CD8-positive, alpha-beta memory T cell (primary cell): ENCODE results near the gene KLHL17. TPM values are rescaled to one million over a fixed set of nuclear protein-coding genes. Genes with fewer than 3 reads are reported as not detected.

Experiments used
- CTCF ChIA-PET: fragments of 350-600 bp; sonication (Branson Sonifier 250); formaldehyde crosslinking; loops from one replicate; lab custom pipeline; 2021; ENCODE audit warnings: antibody characterized with exemption; lab: Charles Lee
- POLR2A ChIA-PET: fragments of 350-600 bp; sonication (Branson Sonifier 250); formaldehyde crosslinking; loops from one replicate; lab custom pipeline; 2021; ENCODE audit warnings: antibody characterized with exemption; lab: Charles Lee
- DNase-seq, 5 donors: peaks; one replicate each; pipeline versions ENCODE4 v3.0.0 to v3.0.0-alpha.2; 2020 to 2022; ENCODE audit warnings: mixed read lengths in 1 of 5
- H3K27ac ChIP-seq: one replicate; pipeline ENCODE4 v1.7.0; 2013; ENCODE audit warnings: low read depth, mild to moderate bottlenecking, low read length, moderate library complexity
- H3K27me3 ChIP-seq: 2 replicates; pipeline ENCODE4 v1.7.0; 2013; ENCODE audit warnings: low read length, mild to moderate bottlenecking; ENCODE audit not compliant: insufficient read depth, poor library complexity, severe bottlenecking
- H3K36me3 ChIP-seq: 2 replicates; pipeline ENCODE4 v1.7.0; 2013; ENCODE audit warnings: mild to moderate bottlenecking, low read length, moderate library complexity; ENCODE audit not compliant: insufficient read depth
- H3K4me1 ChIP-seq: 2 replicates; pipeline ENCODE4 v1.7.0; 2013; ENCODE audit warnings: mild to moderate bottlenecking, low read length, moderate library complexity; ENCODE audit not compliant: insufficient read depth
- H3K4me3 ChIP-seq: 2 replicates; pipeline ENCODE4 v1.7.0; 2013; ENCODE audit warnings: mild to moderate bottlenecking, low read length
- H3K9me3 ChIP-seq: 2 replicates; pipeline ENCODE4 v1.7.0; 2013; ENCODE audit warnings: mild to moderate bottlenecking, low read length
- H3K27ac Mint-ChIP-seq, 8 donors: one replicate each; pipeline ENCODE4 v1.8.0; 2020 to 2021; ENCODE audit warnings: mixed read lengths in 8 of 8, mild to moderate bottlenecking in 6 of 8, inconsistent platforms in 3 of 8, moderate library complexity in 3 of 8
- H3K27me3 Mint-ChIP-seq, 2 donors: one replicate each; pipeline ENCODE4 v1.8.0; 2020 to 2021; ENCODE audit warnings: mixed read lengths in 2 of 2, mild to moderate bottlenecking in 1 of 2, moderate library complexity in 1 of 2
- H3K36me3 Mint-ChIP-seq, 3 donors: one replicate each; pipeline ENCODE4 v1.8.0; 2020 to 2021; ENCODE audit warnings: mixed read lengths in 3 of 3, inconsistent platforms in 1 of 3, mild to moderate bottlenecking in 1 of 3
- H3K4me1 Mint-ChIP-seq, 3 donors: one replicate each; pipeline ENCODE4 v1.8.0; 2020 to 2021; ENCODE audit warnings: mixed read lengths in 3 of 3, inconsistent platforms in 1 of 3, mild to moderate bottlenecking in 1 of 3
- H3K4me3 Mint-ChIP-seq, 7 donors: one replicate each; pipeline ENCODE4 v1.8.0; 2020 to 2021; ENCODE audit warnings: mixed read lengths in 7 of 7, mild to moderate bottlenecking in 6 of 7, moderate library complexity in 4 of 7, inconsistent platforms in 2 of 7
- H3K9me3 Mint-ChIP-seq, 5 donors: one replicate each; pipeline ENCODE4 v1.8.0; 2020 to 2022; ENCODE audit warnings: mixed read lengths in 5 of 5, mild to moderate bottlenecking in 3 of 5, moderate library complexity in 2 of 5, inconsistent platforms in 1 of 5
- polyA plus RNA-seq: library from polyadenylated mRNA; unstranded; fragments of 300-500 nt; fragmentation: Illumina TruSeq; gene quantifications from one replicate; pipeline ENCODE4 v1.2.3, GENCODE V29; 2021
- total RNA-seq, 2 experiments: library from RNA; stranded (reverse); gene quantifications; one replicate each; pipeline ENCODE4 v1.2.3, GENCODE V29; 2021

Gene KLHL17
- total and polyA plus RNA-seq, 3 experiments from 2014 or later, result 1.4 to 28.6 (median 27.6) TPM

GRCh38 chr1:936348-937264 is 23.8 kb upstream of the KLHL17 start:
- H3K27me3 Mint-ChIP-seq, result peaks cover 24 to 40% of the 10 kb centered on the region in 2 donors
- H3K36me3 Mint-ChIP-seq, result no peaks in the 10 kb centered on the region

DNA sequence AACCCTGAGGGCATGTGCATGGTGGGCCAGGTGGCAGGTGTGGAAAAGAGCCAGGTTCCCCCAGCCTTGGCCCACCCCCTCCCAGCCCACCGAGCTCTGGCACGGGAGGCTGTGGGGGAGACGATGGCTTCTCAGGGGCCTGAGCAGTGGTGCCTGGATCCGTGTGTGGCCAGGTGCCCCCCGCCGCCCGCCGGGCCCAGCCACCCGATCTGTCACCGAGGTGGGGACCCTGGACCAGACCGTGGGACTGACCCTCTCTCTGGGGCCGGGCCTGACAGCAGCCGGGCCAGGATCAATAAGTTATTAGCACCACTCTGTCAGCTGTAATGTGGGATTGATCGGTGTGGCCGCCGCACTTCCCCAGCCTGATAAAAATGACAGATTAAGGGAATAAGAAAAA is 22.9 kb upstream of the KLHL17 start:
- peaks cover 0 to 12% (median 4%) of the 10 kb centered on the region in 3 donors for H3K4me1 Mint-ChIP-seq
- no peak overlapping the region for H3K4me3 Mint-ChIP-seq
- ChIA-PET CTCF (interaction anchor here (2.2 kb wide), 1 partner anchor 8 kb away, joined by 6 read pairs; no protein-coding TSS in a partner anchor), POLR2A (no interaction called here)
- H3K27ac Mint-ChIP-seq, result no peak overlapping the region
- Histone ChIP-seq H3K4me3 (no peak overlapping the region), H3K27ac (no peak overlapping the region), H3K27me3 (peaks cover 18% of the 10 kb centered on the region), H3K9me3 (no peaks in the 10 kb centered on the region), H3K36me3 (no peaks in the 10 kb centered on the region), H3K4me1 (peaks cover 13% of the 10 kb centered on the region)
- DNase-seq, result no peak
- H3K9me3 Mint-ChIP-seq, result no peaks in the 10 kb centered on the region
- H3K27me3 Mint-ChIP-seq, result peaks cover 24 to 38% of the 10 kb centered on the region in 2 donors
- H3K36me3 Mint-ChIP-seq, result no peaks in the 10 kb centered on the region

More at GRCh38 chr1:936348-937264, 23.8 kb upstream of the KLHL17 start:
- Mint-ChIP-seq H3K4me1 (peaks cover 2 to 13% (median 4%) of the 10 kb centered on the region in 3 donors), H3K27ac (no peak overlapping the region), H3K4me3 (no peak overlapping the region), H3K9me3 (no peaks in the 10 kb centered on the region)
- no peak overlapping the region for H3K4me3 ChIP-seq
- DNase-seq, result no peak
- POLR2A ChIA-PET, result no interaction called here
- no peaks in the 10 kb centered on the region for H3K9me3 ChIP-seq
- H3K27ac ChIP-seq, result no peak overlapping the region
- CTCF ChIA-PET, result no interaction called here
- H3K36me3 ChIP-seq, result no peaks in the 10 kb centered on the region
- peaks cover 18% of the 10 kb centered on the region for H3K27me3 ChIP-seq
- H3K4me1 ChIP-seq, result peaks cover 12% of the 10 kb centered on the region

DNA sequence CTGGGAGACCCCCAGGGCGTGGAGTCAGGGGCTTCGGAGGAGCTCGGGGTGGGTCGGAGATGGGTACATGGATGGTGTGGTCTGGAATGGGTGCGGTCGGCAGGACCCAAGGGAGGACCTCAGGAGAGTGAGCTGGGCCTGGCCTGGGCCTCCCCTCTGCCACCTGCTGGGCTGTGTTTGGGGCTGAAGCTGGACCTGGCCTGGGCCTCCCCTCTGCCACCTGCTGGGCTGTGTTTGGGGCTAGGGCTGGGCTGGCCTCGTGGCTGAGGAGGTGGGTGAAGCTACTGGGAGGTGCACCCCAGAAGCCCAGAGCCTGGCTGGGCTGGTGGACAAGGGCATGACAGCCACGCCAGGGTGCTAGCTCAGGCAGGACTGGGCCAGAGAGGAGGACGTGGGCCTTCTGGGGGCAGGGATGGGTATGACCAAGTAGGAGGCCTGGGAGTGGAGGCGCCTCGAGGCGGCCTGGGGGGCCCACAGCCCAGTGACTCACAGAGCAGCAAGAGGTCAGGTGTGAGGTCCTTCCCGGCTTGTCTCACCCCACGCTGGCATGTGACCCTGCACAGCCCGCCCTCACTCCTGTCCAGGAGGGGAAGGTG is 22.2 kb upstream of the KLHL17 start:
- ChIA-PET POLR2A (no interaction called here), CTCF (interaction anchor here (1.1 to 2.2 kb wide), 2 partner anchors 9 to 12 kb away, joined by 3 to 6 read pairs; no protein-coding TSS in a partner anchor)
- no peaks in the 10 kb centered on the region for H3K9me3 Mint-ChIP-seq
- H3K4me3 ChIP-seq, result no peak overlapping the region
- peaks cover 25% of the 10 kb centered on the region for H3K27me3 ChIP-seq
- peaks cover 0 to 16% (median 4%) of the 10 kb centered on the region in 3 donors for H3K4me1 Mint-ChIP-seq
- peaks cover 24 to 42% of the 10 kb centered on the region in 2 donors for H3K27me3 Mint-ChIP-seq
- H3K4me3 Mint-ChIP-seq, result no peak overlapping the region
- no peaks in the 10 kb centered on the region for H3K36me3 ChIP-seq
- DNase-seq, result no peak
- H3K36me3 Mint-ChIP-seq, result no peaks in the 10 kb centered on the region
- no peaks in the 10 kb centered on the region for H3K9me3 ChIP-seq
- H3K27ac Mint-ChIP-seq, result no peak overlapping the region
- H3K4me1 ChIP-seq, result peaks cover 13% of the 10 kb centered on the region
- no peak overlapping the region for H3K27ac ChIP-seq

GRCh38 chr1:938711-939489 is 21.5 kb upstream of the KLHL17 start:
- CTCF ChIA-PET, result interaction anchor here (0.6 to 2.2 kb wide), 3 partner anchors 10 to 46 kb away, joined by 3 to 6 read pairs (median 3); no protein-coding TSS in a partner anchor
- peak overlapping the region in 1 of 7 donors; percentile 32 for H3K4me3 Mint-ChIP-seq
- H3K9me3 Mint-ChIP-seq, result no peaks in the 10 kb centered on the region

DNA sequence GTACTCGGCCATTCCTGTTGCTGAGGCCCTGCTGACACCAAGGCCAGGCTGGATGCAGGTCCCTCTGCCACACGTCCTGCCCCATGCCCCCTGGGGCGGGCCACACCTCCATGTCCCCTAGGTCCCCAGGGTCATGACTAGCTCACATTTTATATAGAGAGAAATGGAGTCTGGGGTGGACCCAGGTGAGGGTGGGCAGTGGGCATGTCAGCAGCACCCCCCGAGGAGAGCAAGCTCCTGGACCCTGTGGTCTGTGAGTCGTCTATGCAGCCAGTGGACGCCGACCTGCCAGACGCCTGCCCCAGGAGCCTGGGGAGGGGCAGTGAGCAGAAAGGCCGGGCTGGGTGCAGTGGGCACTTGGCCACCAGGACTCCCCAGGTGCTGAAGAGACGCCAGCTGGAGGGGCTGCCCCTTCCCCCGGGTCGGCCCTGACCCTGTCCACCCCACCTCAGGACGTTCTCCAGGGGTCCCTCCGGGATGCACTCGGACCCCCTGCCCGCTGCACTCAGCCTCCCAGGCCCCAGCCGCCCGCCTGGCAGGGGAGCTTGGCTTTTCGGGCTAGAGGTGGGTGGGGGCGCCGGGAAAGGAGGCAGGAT is 20.8 kb upstream of the KLHL17 start:
- H3K4me3 Mint-ChIP-seq, result peak overlapping the region in 2 of 7 donors; percentile 32 to 41
- CTCF ChIA-PET, result interaction anchor here (0.6 to 2.2 kb wide), 3 partner anchors 10 to 45 kb away, joined by 3 to 6 read pairs (median 3); no protein-coding TSS in a partner anchor
- no peaks in the 10 kb centered on the region for H3K36me3 ChIP-seq
- H3K27me3 Mint-ChIP-seq, result peaks cover 24 to 52% of the 10 kb centered on the region in 2 donors
- peaks cover 0 to 27% (median 4%) of the 10 kb centered on the region in 3 donors for H3K4me1 Mint-ChIP-seq
- no peaks in the 10 kb centered on the region for H3K9me3 ChIP-seq
- H3K27me3 ChIP-seq, result peaks cover 26% of the 10 kb centered on the region
- H3K27ac Mint-ChIP-seq, result no peak overlapping the region
- H3K4me1 ChIP-seq, result peaks cover 13% of the 10 kb centered on the region
- no peak overlapping the region for H3K4me3 ChIP-seq
- H3K27ac ChIP-seq, result no peak overlapping the region
- no peak for DNase-seq
- no peaks in the 10 kb centered on the region for H3K9me3 Mint-ChIP-seq
- H3K36me3 Mint-ChIP-seq, result peaks cover 0 to 3% (median 0%) of the 10 kb centered on the region in 3 donors
- POLR2A ChIA-PET, result no interaction called here

More at GRCh38 chr1:938711-939489, 21.5 kb upstream of the KLHL17 start:
- H3K27me3 Mint-ChIP-seq, result peaks cover 24 to 49% of the 10 kb centered on the region in 2 donors
- peaks cover 13% of the 10 kb centered on the region for H3K4me1 ChIP-seq
- H3K27ac ChIP-seq, result no peak overlapping the region
- H3K36me3 ChIP-seq, result no peaks in the 10 kb centered on the region
- no peak for DNase-seq
- peaks cover 26% of the 10 kb centered on the region for H3K27me3 ChIP-seq
- no peak overlapping the region for H3K4me3 ChIP-seq
- no peak overlapping the region for H3K27ac Mint-ChIP-seq
- POLR2A ChIA-PET, result interaction anchor here (0.5 kb wide), 1 partner anchor 632 kb away, joined by 3 read pairs; no protein-coding TSS in a partner anchor
- H3K9me3 ChIP-seq, result no peaks in the 10 kb centered on the region
- no peaks in the 10 kb centered on the region for H3K36me3 Mint-ChIP-seq
- H3K4me1 Mint-ChIP-seq, result peaks cover 0 to 23% (median 4%) of the 10 kb centered on the region in 3 donors

DNA sequence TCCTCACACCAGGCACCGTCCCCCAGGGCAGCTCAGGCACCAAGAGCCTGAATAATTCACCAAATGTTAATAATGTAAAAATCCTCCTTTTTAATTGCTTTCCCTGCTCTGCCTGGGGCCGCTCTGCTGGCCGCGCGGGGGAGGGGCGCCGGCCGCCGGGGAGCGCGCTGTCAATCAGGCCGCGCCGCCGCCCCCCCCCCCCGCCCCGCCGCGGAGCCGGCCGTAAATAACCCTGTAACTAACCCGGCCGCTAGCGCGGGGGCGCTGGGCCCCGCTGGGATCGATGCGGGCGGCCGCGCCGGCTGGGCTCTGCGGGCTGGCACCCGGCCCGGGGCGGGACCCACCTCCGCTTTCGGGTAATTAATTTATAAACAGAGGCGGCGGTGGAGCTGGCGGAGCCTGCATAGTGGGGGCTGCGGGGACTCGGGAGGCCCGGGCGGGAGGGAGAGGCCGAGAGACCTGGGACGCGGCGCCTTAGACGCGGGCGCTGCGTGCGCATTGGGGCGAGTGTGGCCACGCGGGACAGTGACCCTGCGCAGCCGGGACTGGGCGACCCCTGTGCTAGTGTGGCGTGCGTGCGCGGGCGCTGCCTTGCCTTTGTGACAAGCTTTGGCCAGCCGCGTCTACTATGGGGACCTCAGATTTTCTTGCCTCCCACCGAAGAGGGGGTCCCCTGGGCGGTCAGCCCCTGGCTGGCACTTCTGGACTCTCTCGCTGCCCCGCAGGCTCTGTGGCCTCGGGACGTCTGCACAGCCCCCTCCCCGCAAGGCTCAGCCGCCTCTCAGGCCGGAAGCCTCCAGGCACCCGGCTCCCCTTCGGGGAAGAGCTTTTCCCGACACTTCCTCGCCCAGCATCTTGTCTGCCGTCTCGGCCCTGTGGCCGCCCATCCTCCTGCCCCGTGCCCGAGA is 20.0 kb upstream of the KLHL17 start:
- H3K27me3 Mint-ChIP-seq, result peaks cover 19 to 48% of the 10 kb centered on the region in 2 donors
- ChIA-PET CTCF (interaction anchor here (1.0 to 2.1 kb wide), 4 partner anchors 12 to 71 kb away, joined by 3 to 7 read pairs (median 4); no protein-coding TSS in a partner anchor), POLR2A (interaction anchor here (0.8 kb wide), 1 partner anchor 14 kb away, joined by 3 read pairs; no protein-coding TSS in a partner anchor)
- H3K27ac Mint-ChIP-seq, result no peak overlapping the region
- Histone ChIP-seq H3K27ac (no peak overlapping the region), H3K9me3 (no peaks in the 10 kb centered on the region), H3K4me1 (peaks cover 13% of the 10 kb centered on the region), H3K36me3 (no peaks in the 10 kb centered on the region), H3K27me3 (peaks cover 26% of the 10 kb centered on the region), H3K4me3 (peak overlapping the region; percentile 32)
- H3K9me3 Mint-ChIP-seq, result no peaks in the 10 kb centered on the region
- peaks cover 0 to 9% (median 0%) of the 10 kb centered on the region in 3 donors for H3K36me3 Mint-ChIP-seq
- DNase-seq, result peak in 2 of 5 donors; percentile 18 to 55
- H3K4me1 Mint-ChIP-seq, result peaks cover 0 to 27% (median 7%) of the 10 kb centered on the region in 3 donors
- peak overlapping the region; percentile 27 to 84 (median 50) for H3K4me3 Mint-ChIP-seq
